NCI-H1105 treated with DMSO at 0.1 percent for 48 hours (cell line): ENCODE measurements around the gene KNDC1.
A peak's percentile ranks its signal among the peaks of the same experiment; 100 is the strongest.
"Not testable (repeated sequence)": the region's sequence is repeated elsewhere in the genome, so short reads cannot be mapped to it uniquely, and the experiment has no call there.

ENCODE experiments used
- DNase-seq: peaks from one replicate; lab custom pipeline; 2025; lab: John Stamatoyannopoulos, UW

The KNDC1 gene

GRCh38 chr10:133260895-133261725 lies 101.1 kb downstream of the KNDC1 start:
- peak; percentile 13 for DNase-seq

GRCh38 chr10:133261726-133262325 lies 101.8 kb downstream of the KNDC1 start:
- peak; percentile 57 for DNase-seq

GRCh38 chr10:133262696-133263095 lies 102.7 kb downstream of the KNDC1 start:
- DNase-seq, result peak; percentile 1

- no peak for DNase-seq
Observed at GRCh38 chr10:133263674-133264073, 103.7 kb downstream of the KNDC1 start.

GRCh38 chr10:133264461-133264860 lies 104.4 kb downstream of the KNDC1 start:
- DNase-seq, result no peak

- DNase-seq, result not testable (repeated sequence)
Observed at GRCh38 chr10:133265052-133265451, 105.0 kb downstream of the KNDC1 start.

- DNase-seq, result no peak
Observed at GRCh38 chr10:133266056-133266795, 106.2 kb downstream of the KNDC1 start.

- DNase-seq, result no peak
Observed at GRCh38 chr10:133267293-133267692, 107.3 kb downstream of the KNDC1 start.

GRCh38 chr10:133267829-133268228 lies 107.8 kb downstream of the KNDC1 start:
- DNase-seq, result no peak

- no peak for DNase-seq
Observed at GRCh38 chr10:133268532-133268931, 108.5 kb downstream of the KNDC1 start.

- DNase-seq, result no peak
Observed at GRCh38 chr10:133269367-133269766, 109.3 kb downstream of the KNDC1 start.

GRCh38 chr10:133270204-133270603 lies 110.2 kb downstream of the KNDC1 start:
- no peak for DNase-seq

GRCh38 chr10:133270773-133271297 lies 110.8 kb downstream of the KNDC1 start:
- no peak for DNase-seq

GRCh38 chr10:133271521-133272300 lies 111.7 kb downstream of the KNDC1 start:
- no peak for DNase-seq

- DNase-seq, result no peak
Observed at GRCh38 chr10:133272301-133272963, 112.4 kb downstream of the KNDC1 start.

- DNase-seq, result no peak
Observed at GRCh38 chr10:133272964-133273420, 113.0 kb downstream of the KNDC1 start.

GRCh38 chr10:133273534-133274143 lies 113.6 kb downstream of the KNDC1 start:
- no peak for DNase-seq

- DNase-seq, result no peak
Observed at GRCh38 chr10:133274751-133275683, 115.0 kb downstream of the KNDC1 start.

GRCh38 chr10:133275684-133276092 lies 115.7 kb downstream of the KNDC1 start:
- DNase-seq, result no peak
